Jurkat, Clone E6-1 (cell line): ENCODE measurements around the gene C11orf98.
A peak's percentile ranks its signal among the peaks of the same experiment; 100 is the strongest.
"Not testable (repeated sequence)": the region's sequence is repeated elsewhere in the genome, so short reads cannot be mapped to it uniquely, and the experiment has no call there.

Experiments
- DNase-seq: peaks from one replicate; pipeline ENCODE4 v3.0.0-alpha.2; 2011; ENCODE audit warnings: low read depth, low spot score
- H3K4me3 ChIP-seq: 2 replicates; pipeline ENCODE4 v1.5.1; 2011; ENCODE audit warnings: mild to moderate bottlenecking, low read length, control low read depth, moderate library complexity

C11orf98 gene

DNA sequence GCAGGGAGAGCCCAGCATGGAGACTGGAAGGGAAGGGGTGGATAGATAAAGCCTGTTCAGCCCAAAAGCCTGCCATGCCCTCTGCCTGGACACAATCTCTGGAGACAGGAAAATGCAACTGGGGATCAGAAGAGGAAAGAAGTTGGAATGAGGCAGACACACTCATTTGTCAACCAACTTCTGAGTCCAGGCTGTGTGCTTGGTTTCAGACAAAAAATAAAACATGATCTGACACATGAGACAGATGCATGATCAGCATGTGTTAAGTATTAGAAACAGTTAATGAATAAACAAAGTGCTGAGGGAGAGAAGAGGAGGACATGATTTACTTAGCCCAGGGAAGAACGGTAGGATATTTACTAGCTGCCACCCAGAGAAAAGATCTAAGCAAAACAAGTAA lies 23.5 kb upstream of the C11orf98 start:
- H3K4me3 ChIP-seq = no peak overlapping the region
- no peak for DNase-seq

DNA sequence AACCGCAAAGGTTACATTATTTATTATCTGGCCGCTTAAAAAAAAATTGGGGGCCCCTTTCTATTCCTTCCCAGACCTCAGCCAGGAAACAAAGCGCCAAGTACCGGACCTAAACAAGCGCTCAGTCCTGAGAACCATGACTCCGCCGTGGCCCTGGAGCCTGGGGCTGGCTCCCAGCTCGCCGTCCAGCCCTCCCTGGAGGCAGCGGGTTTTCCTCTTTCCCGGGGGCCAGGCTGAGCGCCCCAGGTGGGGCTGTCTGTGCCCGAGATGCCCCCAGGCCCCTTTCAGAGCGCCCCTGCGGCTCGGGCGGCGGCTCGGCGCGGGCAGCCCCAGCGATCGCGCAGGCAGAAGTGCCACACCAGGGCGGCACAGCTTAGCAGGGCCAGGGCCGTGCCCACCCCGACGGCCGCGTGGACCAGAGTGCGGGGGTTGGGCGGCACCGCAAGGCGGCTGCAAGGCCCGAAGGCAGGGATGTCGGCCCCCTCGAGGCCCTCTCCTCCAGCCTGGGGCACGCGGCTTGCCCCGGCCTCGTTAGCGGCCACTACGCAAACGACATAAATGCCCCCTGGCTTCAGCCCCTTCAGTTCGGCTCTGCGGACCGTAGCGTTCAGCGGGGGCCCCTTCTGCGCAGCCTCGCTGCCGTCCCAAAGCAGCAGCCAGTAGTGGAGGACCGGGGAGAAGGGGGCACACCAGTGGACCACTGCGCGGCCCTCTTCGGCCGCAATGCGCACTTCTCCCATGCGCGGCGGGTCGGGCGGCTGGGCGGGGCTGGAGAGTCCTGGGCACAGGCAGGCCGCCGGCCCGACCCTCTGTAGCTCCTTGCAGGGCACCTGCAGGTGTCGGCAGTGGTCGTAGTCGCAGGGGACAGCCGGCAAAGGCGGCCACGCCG lies 22.7 kb upstream of the C11orf98 start:
- no peak for DNase-seq
- no peak overlapping the region for H3K4me3 ChIP-seq

DNA sequence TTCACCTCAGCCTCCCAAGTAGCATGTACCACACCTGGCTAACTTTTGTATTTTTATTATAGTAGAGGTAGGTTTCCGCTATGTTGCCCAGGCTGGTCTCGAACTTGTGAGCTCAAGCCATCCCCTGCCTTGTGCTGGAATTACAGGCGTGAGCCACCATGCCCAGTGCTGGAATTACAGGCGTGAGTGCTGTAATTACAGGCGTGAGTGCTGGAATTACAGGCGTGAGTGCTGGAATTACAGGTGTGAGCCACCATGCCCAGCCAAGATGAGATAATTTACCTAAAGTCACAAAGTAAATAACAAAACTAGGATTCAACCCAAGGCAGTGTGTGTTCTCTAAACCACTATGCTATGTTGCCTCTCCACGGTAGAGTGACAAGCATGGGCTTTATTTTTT lies 17.5 kb upstream of the C11orf98 start:
- no peak overlapping the region for H3K4me3 ChIP-seq
- DNase-seq = no peak

DNA sequence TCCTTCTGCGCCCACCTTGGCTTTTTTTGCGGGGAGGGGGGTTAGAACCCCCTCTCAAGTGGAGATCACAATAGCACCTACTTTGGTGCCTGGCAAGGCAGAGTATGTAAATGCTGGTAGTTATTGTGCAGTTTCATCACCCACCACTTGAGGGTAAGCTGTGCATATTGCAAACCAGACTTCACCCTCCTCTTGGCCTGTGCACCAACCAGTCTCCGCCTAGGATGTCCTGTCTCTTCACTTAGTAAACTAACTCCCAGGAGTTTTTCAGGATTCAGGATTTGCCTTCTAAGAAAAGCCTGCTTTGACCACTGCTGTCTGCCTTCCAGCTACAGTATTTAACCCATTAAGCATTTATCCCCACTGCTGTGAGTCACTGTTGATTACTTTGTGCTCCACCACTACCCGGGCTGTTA lies 15.8 kb upstream of the C11orf98 start:
- no peak overlapping the region for H3K4me3 ChIP-seq
- DNase-seq = peak; percentile 82

DNA sequence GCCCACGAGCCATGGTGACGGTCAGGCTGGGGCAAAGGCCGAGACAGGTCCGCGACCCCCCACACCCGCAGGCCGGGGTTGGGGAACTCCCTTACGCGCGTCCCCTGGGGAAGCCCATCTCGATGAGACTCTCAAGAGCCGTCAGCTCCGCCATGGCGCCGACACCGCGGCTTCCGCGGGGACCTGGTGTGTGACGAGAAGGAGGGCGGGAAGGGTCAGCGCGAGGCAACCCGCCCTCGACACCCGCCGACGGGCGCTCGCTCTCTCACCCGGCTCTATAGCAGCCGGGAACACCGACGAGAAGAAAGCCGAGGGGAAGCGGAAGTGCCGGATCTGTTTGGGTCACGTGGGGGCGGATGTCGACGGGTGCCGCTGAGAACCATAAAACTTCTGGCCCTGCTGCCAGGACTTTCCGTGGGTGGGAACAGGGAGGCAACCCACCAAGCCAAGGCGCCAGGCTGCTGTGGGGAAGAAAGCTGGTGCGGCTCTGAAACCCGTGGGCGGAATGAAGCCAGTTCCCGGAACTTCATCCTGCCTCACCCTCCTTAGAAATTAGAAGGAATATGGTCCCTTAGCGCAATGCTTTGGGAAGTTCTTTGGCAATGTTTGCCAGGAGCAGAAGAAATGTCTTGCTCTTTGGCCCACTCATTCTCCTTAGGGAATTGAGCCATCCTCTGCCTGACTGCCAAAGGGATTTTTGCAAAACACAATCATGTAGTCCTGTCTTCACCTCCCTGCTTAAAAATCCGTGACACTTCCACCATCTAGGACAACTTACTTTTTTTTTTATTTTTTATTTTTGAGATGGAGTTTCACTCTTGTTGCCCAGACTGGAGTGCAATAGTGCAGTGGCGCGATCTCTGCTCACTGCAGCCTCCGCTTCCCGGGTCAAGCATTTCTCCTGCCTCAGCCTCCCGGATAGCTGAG lies 14.0 kb upstream of the C11orf98 start, which contains the start of gene UBXN1:
Gene UBXN1 (minus strand): TSS at position 304 of the 927 bp plus-strand sequence. CDS start 150 bp downstream, at position 154.
- H3K4me3 ChIP-seq = peak within 1 kb of the TSS; percentile 95
- peak; percentile 82 for DNase-seq

DNA sequence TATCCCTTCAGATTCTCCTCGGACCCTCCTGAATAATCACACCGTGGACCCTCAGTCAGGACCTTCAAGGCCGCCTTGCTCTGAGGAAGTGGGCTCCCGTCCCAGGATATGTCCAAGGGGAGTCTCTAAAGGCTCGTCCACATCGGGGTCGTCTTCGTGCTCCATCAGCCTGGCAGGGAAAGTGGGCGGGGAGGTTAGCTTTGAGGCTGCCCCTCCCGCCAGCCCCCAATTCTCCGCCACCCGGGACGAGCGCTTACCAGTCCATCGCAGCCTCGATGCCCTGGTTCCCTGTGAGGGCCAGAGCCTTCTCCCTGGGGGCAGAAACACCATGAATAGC lies 13.4 kb upstream of the C11orf98 start:
- peak overlapping the region; percentile 95 for H3K4me3 ChIP-seq

DNA sequence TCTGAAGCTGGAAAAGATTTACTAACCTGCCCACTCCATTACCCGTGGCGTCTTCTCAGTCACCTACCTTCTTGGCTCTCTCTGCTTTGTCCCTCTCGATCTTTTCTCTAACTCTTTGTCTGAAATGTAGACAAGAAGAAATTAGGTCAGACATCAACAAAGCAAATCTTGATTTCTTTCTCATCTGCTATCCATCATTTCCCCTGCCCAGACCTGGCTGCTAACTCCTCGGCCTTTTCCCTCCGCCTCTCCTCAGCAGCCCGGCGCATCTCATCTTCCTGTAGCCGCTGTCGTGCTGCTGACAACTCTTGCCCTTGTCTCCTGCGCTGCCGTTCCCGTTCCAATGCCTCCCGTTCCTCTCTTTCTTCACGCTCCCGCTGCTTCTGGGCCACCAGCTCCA lies 12.7 kb upstream of the C11orf98 start:
- no peak for DNase-seq
- peak overlapping the region; percentile 95 for H3K4me3 ChIP-seq

More for the DNA sequence above, 13.4 kb upstream of the C11orf98 start:
- DNase-seq = no peak

DNA sequence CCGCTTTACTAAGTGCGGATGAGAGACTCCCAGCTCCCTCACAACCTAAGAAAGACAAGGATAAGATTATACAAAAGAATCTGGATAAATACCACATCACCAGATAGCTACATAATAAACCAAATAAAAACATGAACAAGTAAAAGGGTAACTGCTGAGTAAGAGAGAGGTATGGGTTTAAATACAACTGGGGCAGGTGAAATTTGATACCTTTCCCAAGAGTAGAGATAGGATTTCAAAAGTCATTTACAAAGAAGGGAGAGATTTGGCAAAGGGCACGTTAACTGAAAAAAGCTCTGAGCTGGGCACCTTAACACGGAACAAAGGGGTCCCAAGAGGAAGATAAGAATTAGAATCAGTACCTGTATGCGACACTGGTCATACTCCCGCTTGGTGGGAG lies 12.1 kb upstream of the C11orf98 start:
- DNase-seq = no peak
- H3K4me3 ChIP-seq = no peak overlapping the region

DNA sequence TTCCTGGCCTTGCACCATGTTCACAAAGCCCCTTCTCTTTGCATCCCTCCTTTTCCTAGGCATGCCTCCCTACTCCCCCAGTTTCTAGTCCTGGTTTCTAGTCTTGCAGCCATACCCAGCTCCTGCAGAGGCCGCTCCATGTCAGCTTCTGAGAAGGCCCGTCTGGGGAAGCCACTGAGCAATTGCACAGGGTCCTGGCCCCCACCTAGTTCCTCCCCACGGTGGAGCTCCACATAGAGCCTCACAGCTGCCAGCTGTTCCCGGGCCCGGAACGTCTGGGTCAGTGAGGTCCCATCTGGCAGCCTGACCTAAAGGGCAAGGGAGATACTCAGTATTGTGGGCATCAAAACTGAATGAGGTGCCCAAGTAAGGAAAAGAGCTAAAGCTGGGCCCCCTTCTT lies 11.7 kb upstream of the C11orf98 start:
- no peak for DNase-seq
- no peak overlapping the region for H3K4me3 ChIP-seq

DNA sequence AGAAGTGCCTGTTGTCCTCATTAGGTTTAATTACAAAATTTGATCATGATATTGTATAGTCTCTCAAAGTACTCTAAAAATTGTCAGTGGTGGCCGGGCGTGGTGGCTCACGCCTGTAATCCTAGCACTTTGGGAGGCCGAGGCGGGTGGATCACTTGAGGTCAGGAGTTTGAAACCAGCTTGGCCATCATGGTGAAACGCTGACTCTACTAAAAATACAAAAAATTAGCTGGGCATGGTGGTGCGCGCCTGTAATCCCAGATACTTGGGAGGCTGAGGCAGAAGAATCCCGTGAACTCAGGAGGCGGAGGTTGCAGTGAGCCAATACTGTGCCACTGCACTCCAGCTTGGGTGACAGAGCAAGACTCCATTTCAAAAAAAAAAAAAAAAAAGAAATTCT lies 10.4 kb upstream of the C11orf98 start:
- DNase-seq, H3K4me3 ChIP-seq: not testable (repeated sequence)

DNA sequence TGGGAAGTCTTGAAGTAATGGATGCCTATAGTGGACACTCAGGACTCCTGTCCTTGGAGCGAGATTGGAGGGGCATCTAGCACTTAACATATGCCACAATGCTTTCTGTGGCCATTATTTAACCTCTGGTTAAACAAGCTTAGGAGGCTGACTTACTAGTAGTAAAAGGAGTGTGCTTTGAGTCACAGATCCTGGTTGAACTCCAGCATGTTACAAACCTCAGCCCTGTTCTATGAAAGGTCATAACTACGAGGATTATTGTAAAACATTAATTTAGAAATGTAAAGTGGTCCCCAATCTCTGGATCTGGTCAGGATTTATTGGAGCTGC lies 8.2 kb upstream of the C11orf98 start:
- H3K4me3 ChIP-seq = no peak overlapping the region
- no peak for DNase-seq

DNA sequence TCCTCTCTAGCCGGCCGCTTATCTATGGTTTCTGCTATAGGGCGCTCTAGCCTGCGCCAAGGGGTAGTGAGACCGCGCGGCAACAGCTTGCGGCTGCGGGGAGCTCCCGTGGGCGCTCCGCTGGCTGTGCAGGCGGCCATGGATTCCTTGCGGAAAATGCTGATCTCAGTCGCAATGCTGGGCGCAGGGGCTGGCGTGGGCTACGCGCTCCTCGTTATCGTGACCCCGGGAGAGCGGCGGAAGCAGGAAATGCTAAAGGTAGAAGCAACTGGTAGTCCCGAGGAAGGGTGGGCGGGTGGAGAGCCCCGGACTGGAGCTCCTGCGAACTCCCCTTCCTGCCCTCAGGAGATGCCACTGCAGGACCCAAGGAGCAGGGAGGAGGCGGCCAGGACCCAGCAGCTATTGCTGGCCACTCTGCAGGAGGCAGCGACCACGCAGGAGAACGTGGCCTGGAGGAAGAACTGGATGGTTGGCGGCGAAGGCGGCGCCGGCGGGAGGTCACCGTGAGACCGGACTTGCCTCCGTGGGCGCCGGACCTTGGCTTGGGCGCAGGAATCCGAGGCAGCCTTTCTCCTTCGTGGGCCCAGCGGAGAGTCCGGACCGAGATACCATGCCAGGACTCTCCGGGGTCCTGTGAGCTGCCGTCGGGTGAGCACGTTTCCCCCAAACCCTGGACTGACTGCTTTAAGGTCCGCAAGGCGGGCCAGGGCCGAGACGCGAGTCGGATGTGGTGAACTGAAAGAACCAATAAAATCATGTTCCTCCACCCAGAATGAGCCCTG lies 6.8 kb upstream of the C11orf98 start, which contains the start of the genes LBHD1 and UQCC3:
Gene LBHD1 (minus strand): TSS at position 660 of the 782 bp plus-strand sequence. CDS start 2,236 bp downstream, outside the sequence.
Gene UQCC3 (plus strand): TSS at position 66 of the 782 bp plus-strand sequence. CDS start 73 bp downstream, at position 139.
- H3K4me3 ChIP-seq = peak within 1 kb of the TSS; percentile 95
- peak; percentile 96 for DNase-seq

DNA sequence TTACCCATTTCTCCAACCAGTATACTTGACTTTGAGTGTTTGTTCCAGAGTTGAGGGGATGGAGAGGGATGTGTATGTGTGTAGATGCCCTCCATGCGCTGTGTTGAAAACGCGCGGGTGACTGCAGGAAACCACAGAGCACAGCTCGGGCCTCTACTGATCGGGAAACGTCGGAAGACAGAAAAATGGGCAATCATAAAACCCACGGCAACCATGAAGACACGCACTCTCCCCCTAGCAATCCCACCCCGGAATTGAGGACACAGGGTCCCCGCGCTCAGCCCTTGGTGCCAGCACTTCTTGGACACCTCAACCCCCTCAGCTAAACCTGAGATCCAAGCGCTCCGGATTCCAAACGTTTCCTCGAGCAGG lies 6.2 kb upstream of the C11orf98 start:
- no peak for DNase-seq
- peak overlapping the region; percentile 95 for H3K4me3 ChIP-seq

DNA sequence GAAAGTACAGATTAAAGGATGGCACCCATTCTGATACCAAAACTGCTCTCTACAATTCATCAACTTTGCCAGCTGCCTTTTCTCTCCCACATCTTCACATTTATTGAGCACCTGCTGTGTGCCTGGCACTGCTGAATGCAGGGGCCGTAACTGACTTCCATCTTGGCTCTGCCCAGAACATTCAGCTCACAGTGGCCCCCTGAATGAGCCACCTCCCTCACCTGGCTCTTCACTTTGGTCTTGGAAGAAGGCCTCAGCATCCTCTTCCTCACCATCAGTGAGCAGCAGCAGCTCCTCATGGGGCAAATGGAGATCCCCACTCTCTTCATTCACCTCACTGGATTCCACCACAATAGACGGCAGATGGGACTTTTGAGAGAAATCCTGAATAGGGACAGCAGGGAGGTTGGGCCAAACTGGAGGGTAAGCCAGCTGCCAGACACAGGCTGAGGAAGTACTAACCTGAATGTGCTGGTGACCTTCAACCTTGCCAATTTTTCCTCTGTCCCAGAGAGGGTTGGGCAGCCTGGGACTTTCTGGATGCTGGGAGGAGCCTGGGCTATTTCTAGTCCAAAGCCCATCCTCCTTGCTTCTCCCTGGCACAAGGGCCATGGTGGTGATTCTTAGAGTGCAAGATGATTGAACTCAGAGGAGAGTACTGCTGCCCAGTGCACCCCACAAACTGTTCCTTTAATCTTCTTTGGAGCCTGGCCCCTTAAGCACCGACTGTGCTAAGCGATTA lies 4.6 kb upstream of the C11orf98 start:
- no peak overlapping the region for H3K4me3 ChIP-seq
- DNase-seq = no peak

DNA sequence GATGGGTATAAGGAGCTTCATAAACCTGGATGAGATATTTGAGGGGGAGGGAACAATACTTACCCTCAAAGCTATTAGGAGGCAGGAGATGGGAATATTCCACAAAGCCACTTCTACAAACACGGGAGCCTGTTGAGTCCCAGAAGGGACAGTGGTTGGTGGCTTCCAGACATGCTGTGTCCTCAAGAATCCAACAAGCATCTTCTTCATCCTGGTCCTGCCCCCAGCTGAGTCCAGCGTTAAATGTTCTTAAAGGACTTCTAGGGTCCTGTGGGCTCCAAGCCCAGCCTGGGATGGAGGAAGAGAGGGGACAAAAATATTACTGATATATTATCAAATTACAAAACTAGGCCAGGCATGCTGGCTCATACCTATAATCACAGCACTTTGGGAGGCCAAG lies 2.5 kb upstream of the C11orf98 start:
- DNase-seq = no peak
- H3K4me3 ChIP-seq = no peak overlapping the region

DNA sequence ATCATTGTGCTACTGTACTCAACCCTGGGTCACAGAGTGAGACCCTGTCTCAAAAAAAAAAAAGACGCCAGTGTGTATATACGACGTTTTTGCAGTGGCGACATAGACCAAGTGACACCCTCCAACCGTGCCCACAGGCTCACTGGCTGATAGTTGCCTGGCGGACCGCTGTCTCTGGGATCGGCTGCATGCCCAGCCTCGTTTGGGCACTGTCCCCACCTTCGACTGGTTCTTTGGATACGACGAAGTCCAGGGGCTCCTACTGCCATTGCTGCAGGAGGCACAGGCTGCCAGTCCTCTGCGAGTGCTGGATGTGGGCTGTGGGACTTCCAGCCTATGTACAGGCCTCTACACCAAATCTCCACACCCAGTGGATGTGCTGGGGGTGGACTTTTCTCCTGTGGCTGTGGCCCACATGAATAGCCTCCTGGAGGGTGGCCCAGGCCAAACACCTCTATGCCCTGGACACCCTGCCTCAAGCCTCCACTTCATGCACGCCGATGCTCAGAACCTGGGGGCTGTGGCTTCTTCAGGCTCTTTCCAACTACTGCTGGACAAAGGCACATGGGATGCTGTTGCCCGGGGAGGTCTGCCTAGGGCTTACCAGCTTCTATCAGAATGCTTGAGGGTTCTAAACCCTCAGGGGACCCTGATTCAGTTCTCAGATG lies 1.4 kb upstream of the C11orf98 start:
- H3K4me3 ChIP-seq = peak overlapping the region; percentile 65
- DNase-seq = no peak

DNA sequence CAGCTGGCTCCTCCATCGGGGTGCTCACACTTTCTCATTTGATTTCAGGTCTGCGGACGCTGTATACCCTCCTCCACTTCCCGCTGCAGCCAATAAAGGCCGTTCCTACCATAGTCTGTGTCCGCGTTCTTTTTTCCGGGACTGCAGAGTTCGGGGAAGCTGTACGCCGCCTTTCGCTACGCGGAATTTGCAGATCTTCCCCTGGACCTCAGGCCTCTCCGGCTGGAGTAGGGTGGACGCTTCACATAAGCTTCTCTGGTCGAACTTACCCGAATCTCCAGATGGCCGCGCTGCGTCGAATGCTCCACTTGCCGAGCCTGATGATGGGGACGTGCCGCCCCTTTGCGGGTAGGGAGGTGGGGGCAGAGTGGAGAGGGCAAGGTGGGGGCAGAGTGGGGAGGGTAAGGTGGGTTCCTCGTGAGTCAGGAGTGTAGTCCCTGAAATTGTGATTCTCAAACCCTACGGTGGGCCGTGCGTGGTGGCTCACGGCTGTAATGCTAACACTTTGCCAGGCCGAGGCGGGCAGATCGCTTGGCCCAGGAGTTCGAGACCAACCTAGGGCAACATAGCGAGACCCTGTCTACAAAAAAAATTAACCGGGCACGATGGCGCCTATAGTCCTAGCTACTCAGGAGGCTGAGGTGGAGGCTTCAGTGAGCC lies 719 bp upstream of the C11orf98 start:
- H3K4me3 ChIP-seq = peak overlapping the region; percentile 65
- DNase-seq = no peak
